Melanocyte of skin (primary cell): ENCODE measurements around the gene NFKB2. TPM values are rescaled to one million over a fixed set of nuclear protein-coding genes. Genes with fewer than 3 reads are reported as not detected.

Source experiments
- small RNA-seq, 2 donors: library from RNA; depleted of rRNA; stranded (forward); fragments of <200 nt; gene quantifications; one replicate each; pipeline ENCODE3, GENCODE V24; 2012
- total RNA-seq, 2 donors: library from RNA; depleted of rRNA; stranded (reverse); fragments of >200 nt; gene quantifications; 2 replicates each; pipeline ENCODE4 v1.2.3, GENCODE V29; 2012

The NFKB2 gene
- 10 to 100 TPM; 25.0 to 78.5 TPM for total RNA-seq

GRCh38 chr10:102395400-102396316 lies at the start of gene NFKB2:
Gene NFKB2 (plus strand): TSS chr10:102395705. CDS start chr10:102395960, 255 bp downstream.

DNA sequence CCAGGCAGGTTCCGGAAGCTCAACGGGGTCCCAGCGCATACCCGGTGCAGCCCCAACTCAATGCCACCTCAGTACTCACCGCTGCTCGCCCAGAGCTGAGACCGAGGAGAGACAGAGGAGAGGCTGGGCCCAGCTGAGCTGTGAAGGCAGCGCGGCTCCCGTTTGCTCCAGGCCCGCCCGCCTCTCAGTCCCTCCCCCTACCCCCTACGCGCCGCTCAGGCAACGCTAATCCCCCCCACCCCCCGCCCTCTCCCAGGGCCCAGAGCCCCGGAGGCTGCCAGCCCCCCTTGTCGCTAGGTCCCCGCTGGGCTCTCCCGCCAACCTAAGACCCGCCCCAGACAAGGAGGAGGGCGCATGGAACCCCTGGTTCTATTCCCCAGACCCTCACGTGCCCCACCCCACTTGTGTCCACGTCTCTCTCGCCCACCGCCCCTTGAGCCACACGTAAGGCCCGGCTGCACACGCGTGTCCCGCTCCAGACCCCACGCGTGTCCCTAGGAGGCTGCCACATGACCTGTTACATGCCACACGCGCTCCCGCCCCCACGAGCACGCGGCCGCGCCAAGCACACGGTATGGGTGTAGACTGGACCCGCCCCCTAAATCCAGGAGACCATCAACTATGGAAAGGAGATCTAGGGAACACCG lies 23.2 kb downstream of the NFKB2 start, which contains the start of gene PSD:
PSD (minus strand) TSS at position 164 of the 647 bp plus-strand sequence. CDS start 1,747 bp downstream, outside the sequence.

DNA sequence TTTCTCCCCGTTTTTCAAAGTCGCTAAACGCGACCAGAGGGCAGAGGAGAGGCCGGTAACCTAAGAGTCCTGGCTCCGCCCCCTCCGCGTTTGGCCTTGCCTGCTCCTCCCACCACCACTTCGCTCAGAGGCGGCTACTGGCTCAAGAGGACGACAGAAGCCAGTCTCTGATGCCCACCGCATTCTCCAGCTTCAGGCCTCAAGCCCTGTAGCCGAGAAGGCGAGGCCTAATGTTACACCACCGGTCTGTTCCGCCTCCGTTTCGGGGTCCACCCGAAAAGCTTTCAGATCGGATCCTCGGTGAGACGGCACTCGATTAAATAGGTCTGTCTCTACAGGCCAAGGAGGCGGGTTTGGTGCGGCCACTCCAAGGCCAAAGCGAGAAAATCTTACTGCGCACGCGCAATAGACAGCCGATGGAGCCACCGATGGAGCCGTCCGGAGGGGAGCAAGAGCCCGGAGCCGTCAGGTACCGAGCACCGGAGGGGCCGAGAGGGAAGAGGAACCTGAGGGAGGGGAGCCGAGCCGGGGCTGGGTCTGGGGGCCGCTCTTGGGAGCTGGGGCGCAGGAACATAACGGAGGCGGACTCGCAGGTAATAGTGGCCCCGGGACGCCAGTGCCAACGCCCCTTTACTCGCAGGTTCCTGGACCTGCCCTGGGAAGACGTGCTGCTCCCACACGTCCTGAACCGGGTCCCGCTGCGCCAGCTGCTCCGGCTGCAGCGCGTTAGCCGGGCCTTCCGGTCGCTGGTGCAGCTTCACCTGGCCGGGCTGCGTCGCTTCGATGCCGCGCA lies 25.4 kb downstream of the NFKB2 start, which contains the start of gene FBXL15:
FBXL15 (plus strand) TSS at position 123 of the 793 bp plus-strand sequence; CDS start at position 417, 294 bp downstream.

GRCh38 chr10:102432162-102432950 lies 36.9 kb downstream of the NFKB2 start, which contains the start of gene CUEDC2:
Gene CUEDC2 (minus strand): TSS chr10:102432574. CDS start chr10:102425188, 7,386 bp downstream.

GRCh38 chr10:102451105-102451969 lies 55.8 kb downstream of the NFKB2 start, which contains the start of gene C10orf95:
Gene C10orf95 (minus strand): TSS chr10:102451543. CDS start chr10:102451093, 450 bp downstream.

Small RNA genes within 50 kb of the gene (small RNA-seq; reads per million reads assigned to genes)
- gene MIR146B, result 89.2 to 93.0 reads per million in 2 donors

Other genes starting within 250 kb of the NFKB2 start
- 10 to 100 TPM; 33.0 to 82.9 TPM for gene NOLC1, start 243.3 kb upstream of the NFKB2 start, total RNA-seq
- gene ELOVL3, start 169.4 kb upstream of the NFKB2 start, total RNA-seq, result under 1 TPM; 0.33 to 0.34 TPM
- gene PITX3, start 154.2 kb upstream of the NFKB2 start, total RNA-seq, result not detected
- gene GBF1, start 150.2 kb upstream of the NFKB2 start, total RNA-seq, result 10 to 100 TPM; 29.3 to 35.4 TPM
- gene PSD, start 23.1 kb downstream of the NFKB2 start, total RNA-seq, result under 1 TPM; under 0.01 to 0.34 TPM
- 1 to 10 TPM; 7.2 to 9.7 TPM for gene FBXL15, start 25.1 kb downstream of the NFKB2 start, total RNA-seq
- 10 to 100 TPM; 52.3 to 53.0 TPM for gene CUEDC2, start 36.9 kb downstream of the NFKB2 start, total RNA-seq
- not detected for gene C10orf95, start 55.8 kb downstream of the NFKB2 start, total RNA-seq
- gene ACTR1A, start 107.0 kb downstream of the NFKB2 start, total RNA-seq, result 100 to 1,000 TPM; 134 TPM
- gene SUFU, start 108.3 kb downstream of the NFKB2 start, total RNA-seq, result 1 to 10 TPM; 3.7 to 6.2 TPM
- gene TRIM8, start 248.8 kb downstream of the NFKB2 start, total RNA-seq, result 10 to 100 TPM; 26.0 to 26.5 TPM